ENCODE data around the gene LHFPL3. TPM values are rescaled to one million over a fixed set of nuclear protein-coding genes. Genes with fewer than 3 reads are reported as not detected.

Gene LHFPL3
- total and polyA plus RNA-seq, 9 of the 15 experiments (the other 6 are each of a cell fraction or from before 2014, with no cell fraction given), result 0.21 to 0.52 TPM; not detected in 7

- ChIA-PET POLR2A (interaction anchor here (0.6 to 0.9 kb wide), 2 partner anchors 23 to 44 kb away, joined by 3 read pairs; no protein-coding TSS in a partner anchor), CTCF (ENCODE audit: low intra/inter-chr PET ratio) (no interaction called here)
- Histone ChIP-seq H3K4me2 (ENCODE audit: insufficient read depth, low read length) (no peak overlapping the region), H3K4me1 (replicated peaks in 1 of 2; ENCODE audit: control insufficient read depth in 2 of 2, insufficient read depth in 2 of 2, low read length in 2 of 2) (no peaks in the 10 kb centered on the region), H3K9me1 (ENCODE audit: control insufficient read depth, insufficient read depth, low read length) (no peaks in the 10 kb centered on the region), H3K4me3 (no peak overlapping the region), H3K27me3 (ENCODE audit: control insufficient read depth in 2 of 2, insufficient read depth in 2 of 2, low read length in 2 of 2) (no peaks in the 10 kb centered on the region), H3K36me3 (ENCODE audit: control insufficient read depth, insufficient read depth, low read length) (no peaks in the 10 kb centered on the region), H3K9ac (ENCODE audit: insufficient read depth in 1 of 2, low read depth in 2 of 2, low read length in 2 of 2) (no peak overlapping the region), H3K27ac (ENCODE audit: extremely low read depth, low read depth, low read length) (no peak overlapping the region), H2AFZ (ENCODE audit: low read depth, low read length) (no peak overlapping the region), H3K9me3 (replicated peaks; ENCODE audit: control insufficient read depth, insufficient read depth, low read depth, low read length) (no peaks in the 10 kb centered on the region), H3K79me2 (ENCODE audit: control insufficient read depth, insufficient read depth, low read length) (no peaks in the 10 kb centered on the region), H4K20me1 (replicated peaks; ENCODE audit: control insufficient read depth, insufficient read depth, low read length) (no peaks in the 10 kb centered on the region)
- BruUV-seq (replicated peaks), result no TSS peak
- ATAC-seq (no peak), DNase-seq (ENCODE audit: extremely low read depth in 1 of 4, low spot score in 3 of 4) (no peak), FAIRE-seq (no peak)
- 0% methylated on average over 1 of the region's 1 CpG for WGBS (ENCODE audit: insufficient coverage, low coverage, missing lambda C conversion rate)
- TF ChIP-seq TCF3 (CRISPR knock-in tag; IDR thresholded peaks at IDR 0.05), result no peak
- no peak for TF ChIP-seq ZNF785 (CRISPR knock-in tag; IDR thresholded peaks at IDR 0.05)
- TF ChIP-seq BCLAF1 (IDR thresholded peaks at IDR 0.05; ENCODE audit: borderline replicate concordance in 1 of 2, control insufficient read depth in 1 of 2, low read depth in 2 of 2, low read length in 1 of 2), result no peak
- TF ChIP-seq ZNF695 (CRISPR knock-in tag; IDR thresholded peaks at IDR 0.05), result no peak
- TF ChIP-seq, protein P1, sequence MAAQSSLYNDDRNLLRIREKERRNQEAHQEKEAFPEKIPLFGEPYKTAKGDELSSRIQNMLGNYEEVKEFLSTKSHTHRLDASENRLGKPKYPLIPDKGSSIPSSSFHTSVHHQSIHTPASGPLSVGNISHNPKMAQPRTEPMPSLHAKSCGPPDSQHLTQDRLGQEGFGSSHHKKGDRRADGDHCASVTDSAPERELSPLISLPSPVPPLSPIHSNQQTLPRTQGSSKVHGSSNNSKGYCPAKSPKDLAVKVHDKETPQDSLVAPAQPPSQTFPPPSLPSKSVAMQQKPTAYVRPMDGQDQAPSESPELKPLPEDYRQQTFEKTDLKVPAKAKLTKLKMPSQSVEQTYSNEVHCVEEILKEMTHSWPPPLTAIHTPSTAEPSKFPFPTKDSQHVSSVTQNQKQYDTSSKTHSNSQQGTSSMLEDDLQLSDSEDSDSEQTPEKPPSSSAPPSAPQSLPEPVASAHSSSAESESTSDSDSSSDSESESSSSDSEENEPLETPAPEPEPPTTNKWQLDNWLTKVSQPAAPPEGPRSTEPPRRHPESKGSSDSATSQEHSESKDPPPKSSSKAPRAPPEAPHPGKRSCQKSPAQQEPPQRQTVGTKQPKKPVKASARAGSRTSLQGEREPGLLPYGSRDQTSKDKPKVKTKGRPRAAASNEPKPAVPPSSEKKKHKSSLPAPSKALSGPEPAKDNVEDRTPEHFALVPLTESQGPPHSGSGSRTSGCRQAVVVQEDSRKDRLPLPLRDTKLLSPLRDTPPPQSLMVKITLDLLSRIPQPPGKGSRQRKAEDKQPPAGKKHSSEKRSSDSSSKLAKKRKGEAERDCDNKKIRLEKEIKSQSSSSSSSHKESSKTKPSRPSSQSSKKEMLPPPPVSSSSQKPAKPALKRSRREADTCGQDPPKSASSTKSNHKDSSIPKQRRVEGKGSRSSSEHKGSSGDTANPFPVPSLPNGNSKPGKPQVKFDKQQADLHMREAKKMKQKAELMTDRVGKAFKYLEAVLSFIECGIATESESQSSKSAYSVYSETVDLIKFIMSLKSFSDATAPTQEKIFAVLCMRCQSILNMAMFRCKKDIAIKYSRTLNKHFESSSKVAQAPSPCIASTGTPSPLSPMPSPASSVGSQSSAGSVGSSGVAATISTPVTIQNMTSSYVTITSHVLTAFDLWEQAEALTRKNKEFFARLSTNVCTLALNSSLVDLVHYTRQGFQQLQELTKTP (IDR thresholded peaks at IDR 0.05; ENCODE audit: low read depth in 1 of 2, partially characterized antibody in 2 of 2), result no peak
- no peak for TF ChIP-seq CREBBP (IDR thresholded peaks at IDR 0.05; ENCODE audit: low read depth, low read length)
- no peak for TF ChIP-seq ZNF830 (CRISPR knock-in tag; IDR thresholded peaks at IDR 0.05)
- no peak for TF ChIP-seq NONO (IDR thresholded peaks at IDR 0.05; ENCODE audit: low read depth in 2 of 2, low read length in 1 of 2)
- no peak for TF ChIP-seq HNRNPK (IDR thresholded peaks at IDR 0.05; ENCODE audit: low read depth, low read length, poor library complexity, severe bottlenecking)
- intact Hi-C loops (cut with micrococcal nuclease), result no loop called here
- in situ Hi-C loops (cut with MboI), result no loop called here
Observed at GRCh38 chr7:104487642-104488041, 159.2 kb downstream of the LHFPL3 start.

Measured in K562 (cell line).